ENCODE results near the gene EVX2.
A peak's percentile ranks its signal among the peaks of the same experiment; 100 is the strongest.

Gene EVX2

DNA sequence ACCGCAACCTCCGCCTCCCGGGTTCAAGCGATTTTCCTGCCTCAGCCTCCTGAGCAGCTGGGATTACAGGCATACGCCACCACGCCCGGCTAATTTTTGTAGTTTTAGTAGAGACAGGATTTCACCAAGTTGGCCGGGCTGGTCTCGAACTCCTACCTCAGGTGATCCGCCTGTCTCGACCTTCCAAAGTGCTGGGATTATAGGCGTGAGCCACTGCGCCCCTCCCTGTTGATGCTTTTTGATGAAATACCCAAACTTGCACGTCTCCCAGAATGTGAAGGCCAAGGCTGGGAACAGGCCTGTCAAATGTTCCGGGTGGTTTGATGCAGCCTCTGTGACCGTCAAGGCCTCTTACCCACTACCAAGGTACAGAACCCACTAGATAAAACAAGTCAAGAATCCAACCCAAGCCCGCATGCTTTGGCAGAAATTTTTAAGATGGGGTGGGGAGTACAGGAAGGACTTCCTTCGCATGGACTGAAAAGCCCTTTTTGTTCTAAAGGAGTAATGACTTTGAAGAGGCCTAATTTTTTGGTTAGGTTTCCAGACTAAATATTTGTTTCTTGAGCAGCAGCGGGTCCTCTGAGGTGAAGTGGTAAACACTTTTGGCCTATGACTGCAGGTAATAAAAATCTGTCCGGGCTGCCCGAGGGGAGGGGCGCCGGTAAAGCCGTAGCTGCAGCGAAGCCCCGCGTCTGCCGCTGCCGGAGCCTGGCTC lies 3.7 kb upstream of the EVX2 start:
- in situ Hi-C loops (cut with MboI; ENCODE audit: low pct_unique_long_range_greater_than_20kb, low sequenced_read_pairs, unreplicated experiment) = loop anchor here (25.0 kb wide), 2 partner anchors 400 to 1750 kb away; partner anchors contain the start of gene SP9
- no peak for DNase-seq (ENCODE audit: low spot score)
- TF ChIP-seq, protein P1, sequence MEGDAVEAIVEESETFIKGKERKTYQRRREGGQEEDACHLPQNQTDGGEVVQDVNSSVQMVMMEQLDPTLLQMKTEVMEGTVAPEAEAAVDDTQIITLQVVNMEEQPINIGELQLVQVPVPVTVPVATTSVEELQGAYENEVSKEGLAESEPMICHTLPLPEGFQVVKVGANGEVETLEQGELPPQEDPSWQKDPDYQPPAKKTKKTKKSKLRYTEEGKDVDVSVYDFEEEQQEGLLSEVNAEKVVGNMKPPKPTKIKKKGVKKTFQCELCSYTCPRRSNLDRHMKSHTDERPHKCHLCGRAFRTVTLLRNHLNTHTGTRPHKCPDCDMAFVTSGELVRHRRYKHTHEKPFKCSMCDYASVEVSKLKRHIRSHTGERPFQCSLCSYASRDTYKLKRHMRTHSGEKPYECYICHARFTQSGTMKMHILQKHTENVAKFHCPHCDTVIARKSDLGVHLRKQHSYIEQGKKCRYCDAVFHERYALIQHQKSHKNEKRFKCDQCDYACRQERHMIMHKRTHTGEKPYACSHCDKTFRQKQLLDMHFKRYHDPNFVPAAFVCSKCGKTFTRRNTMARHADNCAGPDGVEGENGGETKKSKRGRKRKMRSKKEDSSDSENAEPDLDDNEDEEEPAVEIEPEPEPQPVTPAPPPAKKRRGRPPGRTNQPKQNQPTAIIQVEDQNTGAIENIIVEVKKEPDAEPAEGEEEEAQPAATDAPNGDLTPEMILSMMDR (IDR thresholded peaks at IDR 0.05; ENCODE audit: extremely low read depth, insufficient read depth, missing control alignments) = no peak

DNA sequence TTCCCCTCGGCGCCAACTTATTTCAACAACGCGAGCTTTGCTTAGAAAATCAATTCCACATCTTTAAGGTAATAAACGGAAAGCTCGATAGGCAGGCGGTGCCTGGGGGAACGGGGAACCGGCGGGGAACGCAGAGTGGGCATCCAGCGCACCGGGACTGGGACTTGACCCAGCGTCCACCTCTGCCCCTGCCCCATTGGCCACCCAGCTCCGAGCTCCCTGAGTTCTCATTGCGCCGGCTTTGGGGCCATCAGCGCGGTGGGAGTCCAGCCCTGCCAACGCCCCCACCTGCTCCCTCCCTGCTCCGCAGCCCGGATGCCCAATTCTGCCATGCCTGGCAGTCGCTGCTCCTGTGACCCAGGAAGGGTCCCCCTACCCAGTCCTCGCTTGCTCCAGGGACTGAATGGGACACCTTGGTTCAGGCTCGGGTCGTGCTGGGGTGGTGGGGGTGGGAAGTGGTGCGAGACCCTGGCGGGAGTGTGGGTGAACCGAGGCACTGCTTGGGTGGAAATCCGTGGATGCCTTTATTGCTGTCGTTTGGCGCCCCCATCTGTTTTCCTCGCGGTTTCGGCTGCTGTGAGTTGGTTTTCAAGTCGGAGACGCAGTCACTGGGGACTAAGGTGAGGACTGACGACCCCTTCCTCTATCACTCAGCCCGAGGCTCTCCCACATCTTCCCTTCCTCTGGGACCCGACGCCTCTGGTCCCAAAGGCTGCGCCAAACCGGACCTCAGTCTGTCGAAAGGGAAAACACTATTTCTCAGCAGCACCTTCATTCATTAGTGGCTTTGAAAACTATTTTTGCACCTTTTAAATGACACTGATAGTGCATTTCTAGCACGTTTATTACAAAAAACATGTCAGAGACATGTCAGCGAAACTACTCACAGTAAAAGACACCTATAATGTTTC lies 2.4 kb upstream of the EVX2 start:
- in situ Hi-C loops (cut with MboI; ENCODE audit: low pct_unique_long_range_greater_than_20kb, low sequenced_read_pairs, unreplicated experiment) = loop anchor here (25.0 kb wide), 2 partner anchors 399 to 1749 kb away; partner anchors contain the start of gene SP9
- DNase-seq (ENCODE audit: low spot score) = peak; percentile 64
- TF ChIP-seq, protein P1 (IDR thresholded peaks at IDR 0.05; ENCODE audit: extremely low read depth, insufficient read depth, missing control alignments) = peak; percentile 62

DNA sequence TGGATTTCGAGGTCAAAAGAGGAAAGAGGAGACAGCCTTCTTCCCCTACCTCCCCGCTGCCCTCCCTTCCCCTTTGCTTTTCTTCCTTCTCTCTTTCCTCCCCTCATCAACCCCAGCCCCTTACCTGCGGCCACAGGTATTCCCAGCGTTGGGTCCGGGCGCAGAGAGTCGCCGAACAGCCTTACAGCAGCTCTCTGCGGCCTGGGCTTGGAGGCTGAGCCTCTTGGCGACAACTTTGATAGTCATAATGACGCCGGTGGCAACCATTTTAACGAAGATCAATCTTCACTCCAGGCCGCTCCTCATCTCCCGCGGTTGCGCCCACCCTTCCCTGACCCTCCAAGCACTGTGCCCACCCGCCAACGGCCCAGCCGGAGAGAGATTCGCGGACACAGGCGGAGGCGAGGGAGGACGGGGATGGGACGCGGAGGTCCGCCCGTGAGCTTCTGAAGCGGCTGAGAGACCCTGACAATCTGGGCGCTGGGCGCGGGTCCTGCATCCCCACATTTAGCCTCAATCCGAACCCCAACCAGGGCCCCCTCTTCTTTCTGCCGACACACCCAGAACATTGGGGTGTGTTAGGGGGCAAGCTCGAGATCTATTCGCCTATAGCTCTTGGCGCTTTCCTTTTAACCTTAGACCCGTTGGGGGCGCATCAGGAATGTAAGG lies 1.5 kb upstream of the EVX2 start:
- peak; percentile 33 for DNase-seq (ENCODE audit: low spot score)
- in situ Hi-C loops (cut with MboI; ENCODE audit: low pct_unique_long_range_greater_than_20kb, low sequenced_read_pairs, unreplicated experiment) = loop anchor here (25.0 kb wide), 2 partner anchors 398 to 1748 kb away; partner anchors contain the start of gene SP9

DNA sequence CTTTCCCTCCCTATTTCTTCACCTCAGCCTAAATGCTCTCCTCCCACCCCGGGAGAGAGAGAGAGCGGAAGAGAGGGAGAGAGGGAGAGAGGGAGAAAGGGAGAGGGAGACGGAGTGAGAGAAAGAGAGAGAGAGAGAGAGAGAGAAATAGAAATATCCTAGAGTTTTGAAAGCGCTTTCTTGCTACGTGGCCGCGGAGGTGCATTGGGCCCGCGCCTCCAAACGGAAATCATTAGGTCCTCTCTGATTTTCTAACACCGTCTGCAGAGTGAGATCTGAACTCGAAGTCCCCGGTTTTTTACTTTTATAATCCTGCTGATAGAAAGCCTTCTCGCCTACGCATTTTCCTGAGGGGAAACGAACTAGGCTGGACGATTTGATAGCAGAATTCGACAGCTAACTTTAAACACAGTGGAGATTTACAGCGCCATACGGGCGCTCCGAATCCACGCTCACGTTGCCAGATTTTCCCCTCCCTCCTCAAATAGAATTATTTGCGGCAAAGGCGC lies 903 bp upstream of the EVX2 start:
- in situ Hi-C loops (cut with MboI; ENCODE audit: low pct_unique_long_range_greater_than_20kb, low sequenced_read_pairs, unreplicated experiment) = loop anchor here (25.0 kb wide), 2 partner anchors 397 to 1747 kb away; partner anchors contain the start of gene SP9
- TF ChIP-seq, protein P1 (IDR thresholded peaks at IDR 0.05; ENCODE audit: extremely low read depth, insufficient read depth, missing control alignments) = no peak
- peak; percentile 21 for DNase-seq (ENCODE audit: low spot score)

More for the DNA sequence above, 1.5 kb upstream of the EVX2 start:
- TF ChIP-seq, protein P1 (IDR thresholded peaks at IDR 0.05; ENCODE audit: extremely low read depth, insufficient read depth, missing control alignments) = no peak

DNA sequence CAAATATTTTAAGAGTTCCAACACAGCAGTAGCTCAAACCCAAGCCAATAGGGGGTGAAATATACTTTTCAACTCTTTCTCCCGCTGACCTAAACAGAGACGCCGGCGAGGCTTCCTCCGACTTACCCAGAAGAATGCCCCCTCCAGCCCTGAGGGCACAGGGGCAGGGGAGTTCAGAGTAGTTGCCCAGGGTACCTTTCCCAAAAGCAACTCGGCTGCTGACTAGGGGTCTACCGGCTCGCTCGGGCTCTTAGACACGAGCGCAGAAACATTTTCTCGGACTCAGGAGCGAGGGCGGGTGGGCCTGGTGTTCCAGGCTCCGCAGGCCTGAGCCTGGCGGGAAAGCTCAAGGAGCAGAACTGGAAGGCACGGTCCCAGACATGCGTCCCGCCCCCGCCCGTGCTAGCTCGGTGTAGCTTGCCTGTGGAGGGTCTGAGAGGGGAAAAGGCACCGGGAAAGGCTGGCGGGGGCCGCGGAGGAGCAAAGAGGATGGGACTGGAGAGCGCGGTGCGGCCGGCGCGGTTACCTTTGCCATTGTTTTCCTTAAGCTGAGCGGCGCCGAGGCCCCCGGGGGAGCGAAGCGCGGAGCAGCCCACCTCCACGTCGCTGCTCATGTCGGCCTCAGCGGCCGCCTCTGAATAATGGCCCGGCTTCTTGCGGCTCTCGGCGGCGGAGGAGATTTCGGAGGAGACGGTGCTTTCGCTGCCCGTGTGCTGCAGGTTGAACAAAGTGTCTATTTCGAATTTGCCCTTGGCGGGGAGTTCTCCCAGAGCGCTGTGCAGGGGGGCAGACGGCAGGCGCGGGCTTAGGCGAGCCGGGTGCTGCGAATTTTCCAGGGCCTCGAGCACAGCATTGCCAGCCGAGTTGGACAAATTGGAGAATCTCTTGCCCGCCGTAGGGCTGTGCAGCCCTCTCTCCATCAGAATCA lies 674 bp downstream of the EVX2 start:
- TF ChIP-seq, protein P1 (IDR thresholded peaks at IDR 0.05; ENCODE audit: extremely low read depth, insufficient read depth, missing control alignments) = no peak
- DNase-seq (ENCODE audit: low spot score) = peak; percentile 19
- in situ Hi-C loops (cut with MboI; ENCODE audit: low pct_unique_long_range_greater_than_20kb, low sequenced_read_pairs, unreplicated experiment) = loop anchor here (25.0 kb wide), 2 partner anchors 396 to 1746 kb away; partner anchors contain the start of gene SP9

Data from GM13977 (cell line).